Measurements from ENCODE around the gene FBXO48. TPM values are rescaled to one million over a fixed set of nuclear protein-coding genes. Genes with fewer than 3 reads are reported as not detected.

FBXO48 gene
- total and polyA plus RNA-seq, 12 donors, result 0.27 to 1.2 (median 0.86) TPM

GRCh38 chr2:68425503-68425902 is 41.6 kb downstream of the FBXO48 start:
- H3K27ac ChIP-seq, result peak overlapping the region in 1 of 10 donors; percentile 16
- no peaks in the 10 kb centered on the region for H3K27me3 ChIP-seq
- H3K36me3 ChIP-seq, result no peaks in the 10 kb centered on the region
- no peak for TF ChIP-seq CTCF (IDR thresholded peaks at IDR 0.05)
- H3K4me1 ChIP-seq, result peaks cover 0 to 60% (median 10%) of the 10 kb centered on the region in 9 donors
- intact Hi-C loops (cut with DNase I), result loop anchor here in 1 of 10 donors (5.0 kb wide), 1 partner anchor 43 kb away; no protein-coding TSS in a partner anchor
- no peak for ATAC-seq
- no peak overlapping the region for H3K4me3 ChIP-seq
- DNase-seq, result no peak
- no peaks in the 10 kb centered on the region for H3K9me3 ChIP-seq
- 75 to 85% methylated on average over 3 of the region's 3 CpGs for WGBS, 2 donors

GRCh38 chr2:68423966-68424650 is 43.0 kb downstream of the FBXO48 start:
- Histone ChIP-seq H3K27ac (peak overlapping the region in 1 of 10 donors; percentile 2), H3K36me3 (no peaks in the 10 kb centered on the region), H3K9me3 (no peaks in the 10 kb centered on the region), H3K4me3 (no peak overlapping the region), H3K4me1 (peaks cover 0 to 63% (median 10%) of the 10 kb centered on the region in 9 donors), H3K27me3 (no peaks in the 10 kb centered on the region)
- peak in 1 of 8 donors; percentile 22 for ATAC-seq
- intact Hi-C loops (cut with DNase I), result no loop called here
- TF ChIP-seq CTCF (IDR thresholded peaks at IDR 0.05), result no peak
- no peak for DNase-seq
- 64 to 68% methylated on average over 2 of the region's 2 CpGs for WGBS, 2 donors

GRCh38 chr2:68420254-68420910 is 46.7 kb downstream of the FBXO48 start:
- Histone ChIP-seq H3K9me3 (no peaks in the 10 kb centered on the region), H3K27ac (no peak overlapping the region), H3K36me3 (no peaks in the 10 kb centered on the region), H3K27me3 (no peaks in the 10 kb centered on the region), H3K4me1 (peaks cover 0 to 38% (median 0%) of the 10 kb centered on the region in 9 donors), H3K4me3 (no peak overlapping the region)
- intact Hi-C loops (cut with DNase I), result no loop called here
- ATAC-seq, result no peak
- WGBS, 2 donors, result 65 to 68% methylated on average over 3 of the region's 3 CpGs
- TF ChIP-seq CTCF (IDR thresholded peaks at IDR 0.05), result no peak
- DNase-seq, result no peak

- Histone ChIP-seq H3K4me3 (no peak overlapping the region), H3K36me3 (no peaks in the 10 kb centered on the region), H3K9me3 (no peaks in the 10 kb centered on the region), H3K27me3 (no peaks in the 10 kb centered on the region), H3K4me1 (peaks cover 0 to 23% (median 0%) of the 10 kb centered on the region in 9 donors), H3K27ac (no peak overlapping the region)
- 84 to 86% methylated on average over 3 of the region's 3 CpGs for WGBS, 2 donors
- DNase-seq (no peak), ATAC-seq (no peak)
- TF ChIP-seq CTCF (IDR thresholded peaks at IDR 0.05), result no peak
- intact Hi-C loops (cut with DNase I), result no loop called here
These were observed 48.2 kb downstream of the FBXO48 start for GRCh38 chr2:68418855-68419254.
